Fibroblast of skin of right quadriceps (primary cell): Measurements from ENCODE around the gene BCKDHB.
"Not testable (repeated sequence)": the region's sequence is repeated elsewhere in the genome, so short reads cannot be mapped to it uniquely, and the experiment has no call there.

Experiments
- DNase-seq: peaks from one replicate; pipeline ENCODE4 v3.0.0-alpha.2; 2013

Gene BCKDHB

DNA sequence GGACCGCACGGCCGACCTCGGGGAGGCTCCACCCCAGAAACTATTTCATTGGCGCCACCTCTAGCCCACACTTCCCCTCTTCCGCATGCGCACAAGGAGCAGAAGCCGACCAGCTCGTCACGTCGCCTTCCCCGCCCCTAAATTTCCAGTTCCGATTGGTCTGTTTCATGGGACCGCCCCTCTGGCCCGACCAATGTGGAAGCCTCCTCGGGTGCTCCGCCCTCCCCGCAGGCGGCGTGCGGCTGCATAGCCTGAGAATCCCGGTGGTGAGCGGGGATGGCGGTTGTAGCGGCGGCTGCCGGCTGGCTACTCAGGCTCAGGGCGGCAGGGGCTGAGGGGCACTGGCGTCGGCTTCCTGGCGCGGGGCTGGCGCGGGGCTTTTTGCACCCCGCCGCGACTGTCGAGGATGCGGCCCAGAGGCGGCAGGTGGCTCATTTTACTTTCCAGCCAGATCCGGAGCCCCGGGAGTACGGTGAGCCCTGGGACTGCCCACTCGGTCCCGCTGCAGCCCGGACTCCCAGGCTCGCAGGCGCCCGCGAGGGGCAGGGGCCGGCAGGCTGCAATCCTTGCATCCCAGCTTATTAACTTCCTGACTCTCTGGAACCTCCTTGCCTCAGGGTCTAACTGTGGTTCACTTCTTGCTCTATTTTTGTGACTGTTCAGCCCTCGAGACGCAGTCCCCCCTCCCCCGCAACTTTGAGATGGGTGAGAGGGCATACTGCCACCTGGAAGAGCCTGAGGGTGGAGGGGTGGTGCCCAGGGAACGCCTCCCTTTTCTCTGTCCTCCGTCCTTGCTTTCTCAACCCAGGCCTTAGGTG is at the start of gene BCKDHB:
TSS of gene BCKDHB (plus strand) at position 254 of the 818 bp plus-strand sequence. CDS start at position 277, 23 bp downstream.
- DNase-seq: peak; percentile 99

DNA sequence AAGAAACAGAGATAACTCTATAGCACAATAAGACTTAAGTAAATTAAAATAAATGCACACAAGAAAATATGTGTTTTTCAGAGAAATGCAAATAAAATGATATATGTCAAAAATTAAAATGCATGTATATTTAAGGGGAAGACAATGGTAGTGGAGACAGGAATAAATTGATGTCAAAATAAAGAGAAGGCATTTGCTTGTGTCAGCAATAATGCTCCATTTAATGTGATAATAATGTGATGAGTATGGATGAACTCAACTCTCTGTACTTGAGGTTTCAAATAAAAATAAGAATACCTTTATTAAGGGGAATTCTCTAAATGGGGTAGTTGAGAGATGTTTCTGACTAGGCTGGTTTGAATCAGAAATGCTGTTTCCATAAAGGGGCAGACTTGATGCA is 45.7 kb upstream of the BCKDHB start:
- no peak for DNase-seq

DNA sequence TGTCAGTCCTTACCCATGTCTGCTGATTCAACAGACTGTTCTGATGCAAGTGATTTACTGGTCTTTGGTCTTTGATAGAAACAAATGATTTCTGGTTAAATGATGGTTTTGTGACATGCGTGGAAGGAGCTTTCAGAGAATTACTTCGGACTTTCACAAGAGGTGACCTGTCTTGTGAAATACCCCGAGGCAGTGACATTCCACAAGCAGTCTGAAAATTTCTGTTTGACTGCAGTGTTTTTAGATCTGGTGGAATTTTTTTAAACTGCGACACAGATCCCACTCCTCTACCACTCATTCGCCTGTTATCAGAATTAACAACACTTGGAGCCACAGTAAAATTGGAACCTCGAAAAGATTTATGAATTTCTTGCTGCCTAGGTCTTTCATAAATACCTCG is 38.3 kb upstream of the BCKDHB start:
- DNase-seq: not testable (repeated sequence)

DNA sequence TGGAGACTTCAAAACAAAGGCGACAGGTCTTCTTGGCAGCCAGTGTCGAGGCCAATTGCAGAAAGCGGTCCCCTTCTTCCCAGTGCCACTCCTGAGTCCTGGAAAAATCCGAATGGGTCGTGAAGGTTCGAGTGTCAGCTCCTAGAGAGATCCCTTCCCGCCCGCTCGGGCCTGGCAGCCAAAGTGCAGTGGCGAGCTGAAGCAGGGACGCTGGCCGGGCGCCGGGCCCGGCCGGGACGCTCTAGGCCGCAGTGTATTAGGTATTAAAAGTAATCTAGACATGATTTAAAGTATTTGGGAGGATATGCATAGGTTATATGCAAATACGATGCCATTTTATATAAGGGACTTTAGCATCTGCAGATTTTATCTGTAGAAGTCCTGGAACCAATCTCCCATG is 36.0 kb upstream of the BCKDHB start:
- DNase-seq: not testable (repeated sequence)

DNA sequence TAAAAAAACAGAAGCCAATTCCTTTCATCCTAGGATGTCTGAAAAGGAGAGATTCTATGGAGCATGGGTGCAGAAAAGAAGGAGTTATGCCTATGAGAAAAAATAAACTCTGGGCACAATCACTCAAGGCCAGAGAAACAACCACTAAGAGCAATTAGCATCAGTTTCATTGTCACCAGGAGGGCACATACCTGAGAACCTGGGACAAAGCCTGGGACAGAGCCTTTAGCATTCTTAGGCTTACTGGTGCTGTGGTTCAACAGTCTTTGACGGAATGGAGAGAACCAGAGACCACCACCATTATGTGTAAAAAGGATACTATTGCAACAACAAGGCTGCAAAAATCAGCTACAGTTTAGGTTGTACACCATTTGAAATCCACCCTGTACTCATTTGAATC is 29.4 kb upstream of the BCKDHB start:
- no peak for DNase-seq

DNA sequence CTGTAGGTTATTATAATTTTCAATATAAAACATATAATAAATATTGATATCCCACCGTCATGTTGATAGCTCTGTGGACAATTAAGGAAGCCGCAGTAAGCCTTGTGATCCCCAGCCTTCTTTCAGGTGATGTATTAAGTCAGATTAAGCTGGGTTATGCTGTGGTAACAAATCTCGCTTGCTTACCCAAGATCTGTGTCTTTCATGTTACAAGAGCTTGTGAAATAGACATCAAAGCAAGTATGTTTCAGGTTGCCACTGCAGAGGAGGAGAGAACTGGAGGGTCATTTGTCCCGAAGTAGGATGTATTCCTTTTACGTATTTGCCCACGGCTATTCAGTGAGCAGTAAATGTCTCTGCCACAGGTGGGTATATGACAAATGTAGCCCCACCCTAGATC is 17.8 kb upstream of the BCKDHB start:
- DNase-seq: no peak

DNA sequence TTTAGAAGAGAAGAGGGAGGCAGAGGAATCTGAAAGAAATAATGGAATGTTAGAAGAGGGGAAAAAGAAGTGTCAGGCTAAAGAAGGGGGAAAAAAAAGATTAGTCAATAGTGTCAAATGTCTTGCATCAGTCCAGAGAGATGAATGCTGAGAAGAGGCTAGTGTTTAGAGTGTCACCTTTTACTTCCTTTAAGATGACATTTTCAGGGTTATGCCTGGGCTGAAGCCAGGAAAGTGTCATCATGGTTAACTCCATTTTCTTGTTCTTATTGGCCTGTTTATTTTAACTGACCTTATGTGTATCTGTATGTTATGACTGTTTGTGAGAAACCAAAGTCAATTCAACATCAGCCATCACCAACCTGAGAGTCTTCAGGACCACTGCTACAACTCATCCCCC is 15.0 kb upstream of the BCKDHB start:
- DNase-seq: no peak

DNA sequence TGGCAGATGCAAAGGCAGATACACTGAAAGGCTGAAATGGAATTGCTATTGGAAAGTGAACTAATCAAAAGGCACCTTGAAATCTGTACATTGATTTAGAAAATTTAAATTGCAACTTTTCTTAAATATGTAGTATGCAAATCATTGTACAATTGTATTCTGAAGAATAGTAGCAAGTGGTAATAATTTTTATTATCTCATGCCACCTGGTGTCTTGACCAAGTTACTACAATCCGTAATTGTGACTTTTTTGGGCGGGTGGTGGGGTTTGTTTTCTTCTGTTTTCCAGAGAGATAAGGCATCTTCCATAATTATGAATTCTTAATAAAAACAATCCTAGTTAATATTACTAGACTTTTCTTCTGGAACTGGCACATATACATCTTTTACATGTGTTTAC is 12.5 kb upstream of the BCKDHB start:
- DNase-seq: peak; percentile 11

DNA sequence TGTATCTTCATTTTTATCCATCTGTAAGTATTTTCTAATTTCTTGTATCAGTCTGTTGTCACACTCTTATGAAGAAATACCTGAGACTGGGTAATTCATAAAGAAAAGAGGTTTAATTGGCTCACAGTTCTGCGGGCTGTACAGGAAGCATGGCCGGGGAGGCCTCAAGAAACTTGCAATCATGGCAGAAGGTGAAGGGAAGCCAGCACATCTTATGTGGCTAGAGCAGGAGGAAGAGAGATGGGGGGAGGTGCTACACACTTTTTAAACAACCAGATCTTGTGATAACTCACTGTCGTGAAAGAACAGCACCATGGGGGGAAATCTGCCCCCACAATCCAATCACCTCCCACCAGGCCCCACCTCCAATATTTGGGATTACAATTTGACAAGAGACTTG is 10.9 kb upstream of the BCKDHB start:
- no peak for DNase-seq

DNA sequence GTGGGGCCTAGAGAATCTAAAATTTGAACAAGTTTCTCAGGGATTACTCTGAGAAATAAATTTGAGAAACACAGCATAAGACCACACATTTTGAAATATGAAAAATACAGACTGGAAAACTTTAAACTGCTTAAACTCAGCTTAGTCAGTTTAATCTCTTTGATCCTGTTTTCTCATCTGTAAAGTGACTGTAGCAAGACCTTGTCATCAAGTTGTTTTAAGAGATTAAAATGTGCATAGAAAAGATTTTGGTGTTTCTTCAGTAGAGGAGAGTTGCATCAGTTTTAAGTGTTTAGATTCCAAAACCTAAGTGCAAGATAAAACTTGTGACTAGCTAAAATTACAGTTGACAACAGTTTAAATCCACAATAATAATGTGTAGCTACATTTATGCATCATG is 8.1 kb upstream of the BCKDHB start:
- no peak for DNase-seq

DNA sequence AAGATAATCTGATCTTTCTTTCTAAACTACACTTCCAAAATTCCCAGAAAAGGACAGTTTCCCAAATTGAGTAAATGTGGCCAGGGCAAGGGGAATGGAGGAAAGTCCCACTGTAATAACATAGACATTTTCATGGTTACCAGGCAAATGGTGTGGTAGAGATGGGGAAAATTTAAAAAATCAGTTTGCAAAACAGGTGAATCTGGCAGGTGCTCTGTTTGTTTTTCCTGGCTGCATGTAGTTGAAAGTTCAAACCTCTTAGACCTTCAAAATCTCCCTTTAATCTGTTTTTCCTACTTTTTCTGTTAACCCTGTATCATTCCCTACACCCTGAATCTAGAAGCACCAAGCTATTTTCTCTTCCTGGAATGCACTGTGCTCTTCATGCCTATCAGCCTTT is 2.0 kb upstream of the BCKDHB start:
- no peak for DNase-seq

DNA sequence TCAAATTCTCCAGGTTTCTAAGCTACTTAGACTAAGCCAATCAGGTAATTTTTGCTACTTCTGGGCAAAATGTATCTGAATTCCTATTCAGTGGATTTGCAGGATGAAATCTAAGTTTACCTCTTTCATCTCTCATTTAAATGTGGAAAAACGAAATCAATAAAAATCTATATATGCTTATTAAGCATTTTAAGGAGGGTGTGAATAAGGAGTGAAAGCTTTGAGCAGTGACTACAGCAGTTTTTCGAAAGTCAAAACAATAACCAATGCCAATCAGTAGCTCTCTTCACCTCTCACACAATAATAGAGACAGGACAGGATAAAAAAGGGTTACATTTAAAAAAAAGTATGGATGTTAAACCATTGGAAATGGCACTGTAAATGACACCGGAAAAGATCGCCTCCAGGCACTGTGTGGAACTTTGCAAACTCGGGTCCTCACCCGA is 476 bp upstream of the BCKDHB start:
- no peak for DNase-seq

DNA sequence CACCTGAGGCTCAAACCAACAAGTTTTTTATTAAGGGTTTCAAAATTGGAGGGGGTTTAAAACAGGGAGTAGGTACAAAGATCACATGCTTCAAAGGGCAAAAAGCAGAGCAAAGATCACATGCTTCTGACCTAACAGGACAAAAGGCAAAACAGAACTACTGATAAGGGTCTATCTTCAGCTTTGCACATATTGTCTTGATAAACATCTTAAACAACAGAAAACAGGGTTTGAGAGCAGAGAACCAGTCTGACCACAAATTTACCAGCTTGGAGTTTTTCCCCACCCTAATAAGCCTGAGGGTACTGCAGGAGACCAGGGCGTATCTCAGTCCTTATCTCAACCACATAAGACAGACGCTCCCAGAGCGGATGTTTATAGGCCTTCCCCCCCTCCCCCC is 16.1 kb downstream of the BCKDHB start:
- not testable (repeated sequence) for DNase-seq

DNA sequence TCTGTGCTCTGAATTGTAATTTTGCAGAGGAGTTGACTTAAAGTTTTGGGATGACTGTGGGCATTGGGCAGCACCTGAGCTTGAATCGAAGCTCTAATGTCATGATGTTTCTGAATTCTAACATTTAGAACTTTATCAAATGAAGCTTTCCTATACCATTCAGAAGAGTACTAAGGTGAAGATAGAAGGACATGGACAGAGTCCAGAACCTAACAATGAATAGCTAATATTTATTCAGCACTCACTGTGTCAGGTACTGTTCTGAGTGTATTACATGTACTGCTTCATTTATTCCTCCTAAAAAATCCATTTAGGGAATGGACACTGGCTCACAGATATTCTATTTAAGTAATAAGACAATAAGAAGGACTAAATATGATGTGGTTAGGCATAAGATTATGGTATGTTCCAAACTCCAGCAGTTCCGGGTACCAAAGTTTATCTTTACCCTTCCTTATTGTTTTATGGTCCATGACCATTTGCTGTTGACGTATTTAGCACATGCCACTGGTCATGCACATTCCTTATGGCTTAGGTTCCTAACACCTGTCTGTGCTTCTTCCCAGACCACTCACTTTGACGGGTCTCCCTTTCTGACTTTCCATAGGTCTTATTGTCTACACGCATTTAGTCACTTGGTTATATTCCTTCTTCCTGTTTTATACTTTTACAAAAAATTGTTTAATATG is 20.3 kb downstream of the BCKDHB start:
- DNase-seq: no peak

DNA sequence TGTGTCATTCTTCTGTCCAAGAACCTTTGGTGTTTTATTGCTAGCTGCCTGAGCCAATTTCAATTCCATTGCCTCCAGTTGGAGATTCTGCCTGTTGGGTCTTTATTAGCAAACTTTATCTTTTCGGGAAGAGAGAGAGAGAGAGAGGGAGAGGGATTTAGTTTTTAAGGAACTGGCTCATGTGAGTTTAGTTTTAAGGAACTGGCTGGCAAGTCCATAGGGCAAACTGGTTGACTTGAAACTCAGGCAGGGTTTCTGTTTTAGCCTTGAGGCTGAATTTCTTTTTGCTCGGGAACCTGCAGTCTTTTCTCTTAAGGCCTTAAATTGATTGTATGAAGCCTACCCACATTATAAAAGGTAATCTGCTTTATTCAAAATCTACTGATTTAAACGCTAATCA is 23.0 kb downstream of the BCKDHB start:
- DNase-seq: no peak

DNA sequence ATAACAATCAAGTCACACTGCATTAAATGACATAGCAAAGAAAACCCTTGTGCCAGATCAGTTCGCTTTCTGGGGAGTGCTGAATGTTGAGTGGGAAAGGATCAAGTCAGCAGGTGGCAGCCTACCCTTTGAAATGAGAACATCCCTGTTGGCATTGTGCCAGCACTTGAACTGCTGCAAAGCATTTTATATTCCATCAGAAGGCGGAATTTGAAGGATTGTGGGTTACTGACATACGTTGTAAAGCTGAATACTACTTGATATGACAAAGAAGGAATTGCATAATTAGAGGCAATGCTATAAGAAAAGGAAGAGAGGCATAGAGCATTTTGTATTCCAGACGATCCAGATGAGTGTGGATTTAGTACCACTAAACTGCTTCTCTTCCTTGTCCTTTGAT is 26.5 kb downstream of the BCKDHB start:
- peak; percentile 88 for DNase-seq

DNA sequence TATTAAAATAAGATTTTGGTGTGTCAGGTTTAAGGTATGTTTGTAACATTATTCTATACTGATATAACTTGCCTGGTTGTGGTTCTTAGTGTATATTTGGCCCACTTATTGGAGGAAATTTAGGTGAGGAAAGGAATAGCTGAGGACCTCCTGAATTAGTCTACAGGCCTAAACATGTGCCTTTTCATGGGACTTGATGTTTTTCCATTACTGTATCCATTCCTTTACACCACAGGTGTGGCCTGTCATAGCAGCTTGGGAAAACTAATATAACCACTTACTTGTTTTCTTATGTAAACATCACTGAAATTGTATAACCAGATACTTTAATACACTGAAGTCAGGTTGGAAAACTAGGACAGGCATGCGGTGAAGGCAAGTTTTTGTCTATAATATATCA is 27.6 kb downstream of the BCKDHB start:
- DNase-seq: no peak

DNA sequence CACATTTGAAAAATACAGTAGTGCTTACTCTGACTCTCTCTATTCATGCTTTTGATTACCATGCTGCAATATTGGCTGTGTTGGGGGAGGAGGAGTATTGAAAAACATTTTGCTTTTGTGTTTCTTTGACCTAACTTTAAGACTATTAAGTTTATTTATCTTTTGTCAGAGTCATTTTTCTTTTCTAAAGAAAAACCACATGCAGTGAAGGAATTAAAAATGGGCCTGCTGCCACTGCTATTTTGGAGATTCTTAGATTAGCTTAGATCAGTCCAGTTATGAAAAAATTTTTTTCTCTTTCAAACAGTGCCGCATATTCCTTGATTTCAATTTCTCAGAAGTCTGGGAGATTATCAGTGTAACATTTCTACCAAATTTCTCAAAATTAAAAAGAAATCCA is 36.1 kb downstream of the BCKDHB start:
- peak; percentile 45 for DNase-seq

DNA sequence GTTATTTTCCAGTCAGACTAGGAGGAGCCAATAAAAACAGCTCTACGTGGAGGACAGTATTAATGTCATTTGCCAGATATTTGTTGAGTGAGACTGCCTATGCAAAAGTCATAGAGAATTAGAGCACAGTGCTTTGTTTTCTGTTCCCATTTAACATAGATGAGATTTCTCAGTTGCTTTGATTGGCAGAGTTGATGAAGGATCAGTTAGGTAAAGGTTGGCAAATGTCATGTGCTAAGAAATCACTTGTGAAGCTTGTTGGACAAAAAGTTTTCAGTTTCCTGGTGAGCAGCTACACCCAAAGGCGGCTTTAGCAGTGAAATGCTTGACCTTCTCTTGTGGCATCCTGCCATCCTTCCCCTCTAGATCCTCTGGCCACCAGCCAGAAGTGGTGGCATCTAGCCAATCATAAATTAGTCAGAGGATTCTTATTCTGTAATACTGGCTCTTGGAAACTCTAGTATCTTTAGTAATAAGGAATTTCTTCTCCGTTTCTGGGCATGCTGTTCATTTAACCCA is 37.0 kb downstream of the BCKDHB start:
- peak; percentile 90 for DNase-seq

DNA sequence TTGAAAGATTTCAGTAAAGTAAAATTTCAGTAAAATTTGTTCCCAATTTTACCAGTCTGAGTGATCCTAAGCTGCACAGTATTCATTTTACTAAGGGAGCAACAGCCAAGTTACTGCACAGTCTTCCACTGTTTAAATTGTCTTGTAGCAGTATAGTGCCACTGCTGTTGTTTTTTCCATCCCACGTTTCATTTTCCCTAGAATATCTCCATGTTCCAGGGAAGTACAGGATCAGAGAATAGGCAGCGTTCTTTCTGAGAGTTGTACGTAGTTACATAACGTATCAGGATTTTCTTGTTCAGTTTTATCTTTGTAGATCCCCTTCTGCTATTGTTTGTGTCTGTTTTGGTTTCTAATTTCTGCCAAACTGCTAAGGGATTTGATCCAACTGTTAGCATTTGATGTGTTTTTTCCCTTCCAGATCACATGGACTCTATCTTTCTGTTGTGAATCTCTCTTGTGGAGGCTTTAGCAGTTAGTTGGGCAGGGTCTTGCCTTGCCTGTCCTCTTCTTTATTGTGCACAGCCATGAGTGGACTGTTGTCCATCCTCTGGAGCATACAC is 38.4 kb downstream of the BCKDHB start:
- DNase-seq: no peak

DNA sequence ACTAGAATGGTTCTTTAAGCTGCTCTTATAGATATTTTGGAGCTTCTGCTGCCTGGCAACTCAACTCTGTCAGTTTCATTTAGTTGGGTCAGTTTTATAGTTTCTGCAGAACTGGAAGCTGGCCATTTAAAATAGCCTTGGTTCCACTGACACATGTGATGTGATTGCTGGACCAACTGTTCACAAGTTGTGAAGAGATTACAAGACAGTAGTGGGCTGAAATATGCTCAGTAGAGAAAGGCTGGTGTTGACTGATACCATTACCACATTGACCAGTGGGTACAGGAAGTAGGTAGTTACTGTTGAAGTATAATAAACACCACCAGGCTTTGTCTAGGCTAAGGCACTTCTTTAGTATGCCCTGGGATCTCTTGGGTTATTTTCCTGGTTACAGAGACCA is 39.0 kb downstream of the BCKDHB start:
- DNase-seq: no peak

DNA sequence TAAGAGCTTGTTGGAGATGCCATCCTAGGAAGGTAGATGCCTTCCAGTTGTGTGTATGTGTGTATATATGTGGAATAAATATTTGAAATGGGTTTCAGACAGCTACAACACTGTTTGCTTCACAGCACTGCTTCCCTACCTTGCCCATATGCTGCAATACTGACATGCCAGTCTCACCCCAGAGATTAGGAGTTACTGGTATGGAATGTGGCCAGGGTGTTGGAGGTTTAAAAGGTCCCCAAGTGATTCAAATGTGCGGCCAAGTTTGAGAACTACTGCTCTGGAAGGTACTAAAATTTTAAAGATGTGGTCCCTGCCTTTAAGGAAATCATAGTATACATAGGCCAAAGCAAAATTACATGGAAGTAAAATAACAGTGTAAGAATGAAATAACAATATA is 39.5 kb downstream of the BCKDHB start:
- no peak for DNase-seq

DNA sequence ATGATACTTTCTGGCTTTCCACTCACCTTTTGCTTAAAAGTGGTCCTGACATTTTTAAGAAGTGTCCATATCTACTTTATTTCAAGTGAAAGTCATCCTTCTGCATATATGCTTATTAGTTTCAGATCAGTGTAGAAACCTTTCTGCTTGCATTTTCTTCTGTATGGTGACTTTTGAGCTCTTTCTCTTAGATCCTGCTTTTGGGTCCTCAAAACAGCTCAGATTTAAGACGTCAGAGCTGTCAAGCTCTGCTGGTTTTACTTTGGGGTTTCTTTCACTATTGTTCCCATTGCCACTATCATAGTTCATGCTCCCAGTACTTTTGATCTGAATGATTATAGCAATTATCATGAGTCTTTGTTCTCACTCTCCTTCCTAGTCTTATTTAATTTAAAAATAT is 41.7 kb downstream of the BCKDHB start:
- no peak for DNase-seq

DNA sequence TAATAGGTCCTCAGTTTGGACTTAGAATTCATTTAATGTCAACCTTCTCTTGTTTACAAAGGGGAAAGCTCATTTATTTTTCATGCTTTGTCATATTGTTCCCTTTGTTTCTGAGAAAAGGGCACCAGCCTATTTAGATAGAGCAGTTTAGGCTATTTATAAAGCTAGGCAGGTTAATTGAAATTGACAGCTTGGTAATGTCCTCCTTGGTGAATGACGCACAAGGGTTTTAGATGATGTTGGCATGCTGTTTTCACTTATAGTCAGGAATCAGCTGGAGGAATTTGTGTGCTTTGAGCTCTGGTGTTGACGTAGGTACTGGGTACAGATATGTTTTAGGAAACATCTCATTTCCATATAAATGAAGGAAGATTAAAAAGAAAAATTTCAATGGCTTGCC is 45.2 kb downstream of the BCKDHB start:
- DNase-seq: no peak
